ENCODE measurements around the gene CYP24A1.

Gene CYP24A1

DNA sequence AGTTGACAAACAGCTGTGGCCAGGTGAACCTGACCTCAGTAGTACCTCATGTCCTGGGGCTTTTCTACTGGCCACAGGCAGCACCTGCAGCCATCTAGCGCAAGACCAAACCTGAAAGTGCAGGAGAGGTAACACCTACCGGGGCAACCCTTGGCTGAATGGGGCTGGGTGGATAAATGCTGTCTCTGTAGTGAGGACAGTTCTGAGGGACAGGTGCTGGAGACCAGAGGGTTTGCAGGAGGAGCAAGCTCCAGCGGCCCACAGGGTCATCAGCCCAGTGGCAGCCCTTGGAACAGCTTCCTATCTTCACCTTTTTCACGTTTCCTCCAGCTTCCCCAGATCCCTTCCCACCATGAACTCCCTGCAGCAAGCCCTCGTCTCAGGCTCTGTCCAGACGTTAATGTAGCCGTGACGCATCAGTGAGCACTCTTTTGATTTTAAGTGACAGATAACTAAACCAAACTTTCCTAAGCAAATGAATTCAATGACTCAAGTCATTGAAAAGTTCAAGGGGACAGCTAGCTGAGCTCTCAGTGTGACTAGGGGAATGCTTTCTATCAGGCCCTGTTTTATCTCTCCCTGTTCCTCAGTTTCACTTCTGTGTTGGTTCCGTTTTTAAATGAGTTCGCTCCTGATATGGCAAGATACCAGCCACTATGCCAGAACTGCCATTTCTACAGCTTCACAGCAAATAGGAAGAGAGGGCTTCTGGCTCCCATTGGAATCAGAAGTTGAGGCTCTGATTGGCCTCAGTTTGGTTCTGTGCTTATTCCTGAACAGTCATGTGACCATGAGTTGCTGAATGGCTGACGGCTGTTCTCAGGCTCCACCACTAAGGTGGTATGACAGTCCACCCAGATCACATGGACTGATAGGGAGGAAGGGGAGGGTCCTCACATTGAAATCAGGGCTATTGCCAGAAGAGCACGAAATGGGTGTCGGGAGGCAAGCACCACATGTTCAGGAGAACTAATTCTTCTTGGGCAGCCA is 22.0 kb upstream of the CYP24A1 start:
- Mint-ChIP-seq H3K9me3 (no peaks in the 10 kb centered on the region), H3K36me3 (ENCODE audit: low read depth) (no peaks in the 10 kb centered on the region), H3K4me3 (no peak overlapping the region), H3K4me1 (ENCODE audit: low read depth) (no peaks in the 10 kb centered on the region), H3K27me3 (peaks cover 4% of the 10 kb centered on the region), H3K27ac (no peak overlapping the region)

DNA sequence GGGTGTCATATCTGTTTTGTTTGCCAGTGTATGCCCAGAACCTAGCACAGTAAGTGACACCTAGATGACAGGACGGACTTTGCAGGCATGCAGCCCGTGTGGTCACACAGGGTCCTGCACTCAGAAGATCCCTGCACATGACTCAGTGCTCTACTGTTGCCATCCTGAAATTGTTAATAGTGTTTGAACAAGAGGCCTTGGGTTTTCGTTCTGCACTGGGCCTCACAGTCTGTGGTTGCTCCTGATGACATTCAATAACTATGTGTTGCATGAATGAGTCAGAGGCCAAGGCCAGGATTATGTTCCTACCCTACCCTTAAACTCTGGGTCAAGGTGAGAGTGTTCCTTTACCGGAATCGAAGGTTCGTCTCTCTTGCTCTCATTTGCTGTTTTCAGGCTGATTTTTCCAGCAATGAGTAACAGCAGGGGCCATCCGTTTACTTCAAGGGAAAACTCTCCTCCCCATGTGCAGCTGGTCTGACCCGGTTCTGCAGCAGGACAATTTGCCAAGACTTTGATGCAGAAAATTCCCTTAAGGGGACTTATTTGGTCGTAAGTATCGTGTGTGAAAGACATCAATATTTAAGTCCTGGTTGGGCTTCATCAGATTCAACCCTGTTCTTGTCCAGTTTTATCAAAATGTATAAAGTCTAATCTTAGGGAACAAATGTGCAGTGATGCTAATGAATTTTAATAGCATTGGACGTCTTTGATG is 21.1 kb upstream of the CYP24A1 start:
- H3K9me3 Mint-ChIP-seq, result no peaks in the 10 kb centered on the region
- peaks cover 4% of the 10 kb centered on the region for H3K27me3 Mint-ChIP-seq
- H3K36me3 Mint-ChIP-seq (ENCODE audit: low read depth), result no peaks in the 10 kb centered on the region
- no peaks in the 10 kb centered on the region for H3K4me1 Mint-ChIP-seq (ENCODE audit: low read depth)
- H3K27ac Mint-ChIP-seq, result no peak overlapping the region
- H3K4me3 Mint-ChIP-seq, result no peak overlapping the region

DNA sequence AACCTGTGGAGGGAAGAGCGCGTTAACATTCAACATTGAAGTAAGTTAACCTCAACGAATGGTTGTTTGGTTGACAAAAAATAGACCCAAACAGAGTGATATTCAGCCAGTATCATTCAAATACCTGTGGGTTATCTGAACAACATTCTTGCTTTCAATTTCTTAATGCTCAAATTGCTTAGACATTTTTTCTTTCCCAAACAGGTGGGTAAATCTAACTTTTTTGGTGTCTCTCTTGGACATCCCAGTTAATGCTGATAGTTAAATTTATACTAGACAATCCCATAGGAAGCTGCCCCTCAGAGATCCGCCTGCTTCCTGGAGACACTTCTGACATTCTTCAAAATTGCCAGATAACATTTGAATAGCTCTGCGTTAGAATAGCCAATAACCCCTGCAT is 20.0 kb upstream of the CYP24A1 start:
- H3K4me3 Mint-ChIP-seq, result no peak overlapping the region
- H3K9me3 Mint-ChIP-seq, result no peaks in the 10 kb centered on the region

DNA sequence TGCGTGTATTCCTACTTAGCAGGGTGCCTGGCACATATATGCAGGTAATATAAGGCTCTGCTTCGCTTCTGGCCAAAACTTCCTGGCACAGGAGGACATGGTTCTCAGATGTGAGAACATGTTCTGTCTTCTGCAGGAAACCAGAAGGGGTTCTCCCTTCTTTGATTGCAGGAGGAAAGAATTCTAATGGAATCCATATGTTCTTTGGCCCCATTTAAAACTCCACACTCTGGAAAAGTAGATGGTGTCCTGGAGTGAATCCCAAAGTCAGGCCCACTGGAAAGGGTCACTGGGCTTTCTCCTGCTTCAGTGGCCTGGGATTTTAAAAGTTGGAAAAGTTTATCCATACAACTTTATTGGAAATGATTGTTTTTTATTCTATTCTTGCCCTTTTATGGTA is 16.4 kb upstream of the CYP24A1 start:
- Mint-ChIP-seq H3K36me3 (ENCODE audit: low read depth) (no peaks in the 10 kb centered on the region), H3K9me3 (no peaks in the 10 kb centered on the region), H3K4me3 (no peak overlapping the region), H3K4me1 (ENCODE audit: low read depth) (no peaks in the 10 kb centered on the region), H3K27ac (no peak overlapping the region), H3K27me3 (peaks cover 9% of the 10 kb centered on the region)

More for the DNA sequence above, 20.0 kb upstream of the CYP24A1 start:
- H3K27me3 Mint-ChIP-seq, result peaks cover 9% of the 10 kb centered on the region
- H3K27ac Mint-ChIP-seq, result no peak overlapping the region
- no peaks in the 10 kb centered on the region for H3K4me1 Mint-ChIP-seq (ENCODE audit: low read depth)
- H3K36me3 Mint-ChIP-seq (ENCODE audit: low read depth), result no peaks in the 10 kb centered on the region

DNA sequence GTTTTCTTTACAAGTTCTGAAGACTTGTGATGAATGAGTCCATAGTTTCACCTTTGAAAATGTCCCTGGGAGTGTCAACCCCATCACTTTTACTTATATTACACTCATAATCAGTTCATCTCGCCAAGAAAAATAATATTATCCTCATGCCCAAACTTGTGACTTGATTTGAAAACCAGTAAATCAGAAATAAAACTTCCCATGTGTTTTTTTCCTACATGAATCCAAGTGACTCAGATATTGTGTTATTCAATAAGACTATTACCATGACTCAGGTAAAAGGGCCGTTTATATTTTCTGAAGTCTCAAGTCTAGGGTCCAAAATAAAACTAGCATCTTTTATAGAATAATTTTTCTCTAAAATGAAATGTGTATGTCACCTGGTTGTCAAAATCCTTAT is 15.8 kb upstream of the CYP24A1 start:
- Mint-ChIP-seq H3K27ac (no peak overlapping the region), H3K27me3 (peaks cover 9% of the 10 kb centered on the region), H3K4me3 (no peak overlapping the region), H3K9me3 (no peaks in the 10 kb centered on the region), H3K36me3 (ENCODE audit: low read depth) (no peaks in the 10 kb centered on the region), H3K4me1 (ENCODE audit: low read depth) (no peaks in the 10 kb centered on the region)

DNA sequence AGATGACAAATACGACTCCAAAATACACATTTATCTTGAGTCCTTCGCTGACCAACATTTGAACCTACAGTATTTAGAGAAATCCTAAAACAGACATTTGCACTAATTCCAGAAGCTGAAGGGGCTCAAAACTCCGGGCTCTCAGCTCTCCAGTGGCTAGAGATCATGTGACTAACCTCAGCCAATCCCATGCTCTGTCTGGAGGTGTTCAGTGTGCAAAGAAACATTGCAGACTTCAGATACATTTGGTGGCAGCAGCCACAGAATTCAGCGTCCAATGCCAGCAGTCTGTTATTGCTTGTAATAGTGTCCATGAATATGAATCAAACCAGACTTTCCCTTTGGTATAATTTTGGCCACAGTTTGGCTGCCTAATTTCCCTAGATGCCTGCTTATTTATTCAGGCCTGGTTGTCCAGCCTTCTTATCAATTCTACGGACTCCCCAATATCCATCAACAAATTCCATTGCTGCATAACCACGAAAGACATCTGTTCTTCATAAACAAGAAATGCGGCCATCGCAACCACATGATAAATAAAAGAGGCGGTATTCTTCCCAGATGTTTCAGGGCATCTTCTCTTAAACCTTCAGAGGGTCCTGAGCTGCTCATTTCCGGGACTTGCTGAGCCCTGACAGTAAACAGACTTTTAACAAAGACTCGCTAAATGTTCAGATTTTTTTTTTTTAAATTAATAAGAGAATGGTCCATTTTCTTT is 14.5 kb upstream of the CYP24A1 start:
- peaks cover 15% of the 10 kb centered on the region for H3K27me3 Mint-ChIP-seq
- H3K36me3 Mint-ChIP-seq (ENCODE audit: low read depth), result no peaks in the 10 kb centered on the region
- no peak overlapping the region for H3K27ac Mint-ChIP-seq

DNA sequence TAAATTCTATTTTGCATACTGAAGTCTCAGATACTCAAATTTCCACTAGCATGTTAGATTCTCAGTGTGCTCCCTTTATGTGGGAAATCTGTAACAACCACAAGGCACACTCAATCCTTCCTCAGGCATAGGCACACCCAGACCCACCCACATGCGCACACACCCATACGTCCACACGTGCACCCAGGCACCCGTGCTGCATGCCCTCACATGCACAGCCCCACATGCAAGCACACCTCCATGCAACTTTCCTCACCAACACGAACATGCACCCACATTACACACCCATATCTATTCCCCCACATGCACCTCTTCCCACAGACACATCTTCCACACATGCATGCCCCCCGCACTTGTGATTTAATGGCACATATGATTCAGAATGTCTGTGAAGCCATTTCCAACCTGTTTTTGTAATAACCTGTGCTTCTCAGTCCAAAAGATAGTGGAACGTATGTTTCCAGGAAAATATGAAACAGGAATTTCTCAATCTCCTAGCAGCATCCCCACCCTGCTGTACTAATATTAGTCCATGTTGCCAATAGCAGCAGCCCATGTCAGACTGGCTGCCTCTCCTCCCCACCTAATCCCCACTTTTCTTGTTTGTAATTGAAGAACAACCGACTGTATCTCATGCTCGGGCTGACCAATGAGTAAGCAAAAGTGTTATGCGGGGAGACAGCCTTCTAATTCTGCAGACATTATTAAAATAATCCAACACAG is 11.3 kb upstream of the CYP24A1 start:
- H3K27me3 Mint-ChIP-seq, result peaks cover 33% of the 10 kb centered on the region
- no peak overlapping the region for H3K27ac Mint-ChIP-seq
- no peaks in the 10 kb centered on the region for H3K4me1 Mint-ChIP-seq (ENCODE audit: low read depth)
- no peaks in the 10 kb centered on the region for H3K36me3 Mint-ChIP-seq (ENCODE audit: low read depth)
- H3K9me3 Mint-ChIP-seq, result no peaks in the 10 kb centered on the region
- H3K4me3 Mint-ChIP-seq, result no peak overlapping the region

More for the DNA sequence above, 14.5 kb upstream of the CYP24A1 start:
- Mint-ChIP-seq H3K4me3 (no peak overlapping the region), H3K4me1 (ENCODE audit: low read depth) (no peaks in the 10 kb centered on the region), H3K9me3 (no peaks in the 10 kb centered on the region)

DNA sequence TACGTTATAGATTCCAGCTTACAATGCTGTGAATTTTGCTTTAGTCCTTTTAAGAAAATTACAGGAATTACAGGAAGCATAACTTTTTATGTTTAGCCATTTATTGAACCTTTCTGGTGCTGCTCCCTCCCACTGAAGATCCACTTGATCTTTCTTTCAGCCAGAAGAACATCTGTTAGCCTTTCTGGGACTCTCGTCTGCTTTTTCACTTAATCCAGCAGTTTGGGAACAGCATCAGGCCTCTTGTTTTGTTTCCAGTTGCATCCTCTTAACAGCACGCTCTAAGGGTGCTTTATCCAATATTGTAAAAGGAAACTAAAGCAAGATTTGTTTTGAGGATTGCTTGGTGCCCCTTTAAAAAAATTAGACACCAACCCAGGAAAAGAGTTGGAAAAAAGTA is 10.3 kb upstream of the CYP24A1 start:
- Mint-ChIP-seq H3K4me3 (no peak overlapping the region), H3K9me3 (no peaks in the 10 kb centered on the region), H3K27ac (no peak overlapping the region), H3K27me3 (peaks cover 29% of the 10 kb centered on the region), H3K36me3 (ENCODE audit: low read depth) (no peaks in the 10 kb centered on the region), H3K4me1 (ENCODE audit: low read depth) (no peaks in the 10 kb centered on the region)

DNA sequence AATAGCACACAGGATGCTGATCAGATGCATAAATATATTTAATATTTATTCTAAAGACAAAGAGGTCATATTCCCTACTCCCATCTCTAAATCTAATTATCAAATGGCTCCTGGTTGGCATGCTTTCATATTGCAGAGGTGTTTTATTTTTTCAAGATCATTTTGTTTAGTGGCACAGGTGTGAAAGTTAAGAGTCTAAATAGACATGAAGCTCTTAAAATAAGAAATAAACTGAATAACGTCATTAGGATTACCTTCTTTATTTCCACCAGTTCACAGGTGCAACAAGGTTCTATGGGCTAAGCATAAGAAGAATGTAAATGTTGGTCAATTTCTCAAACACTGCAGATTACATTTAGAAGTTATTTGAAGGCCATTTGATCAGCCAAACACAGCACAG is 7.1 kb upstream of the CYP24A1 start:
- H3K4me1 Mint-ChIP-seq (ENCODE audit: low read depth), result no peaks in the 10 kb centered on the region
- no peak overlapping the region for H3K4me3 Mint-ChIP-seq
- peaks cover 45% of the 10 kb centered on the region for H3K27me3 Mint-ChIP-seq
- no peaks in the 10 kb centered on the region for H3K36me3 Mint-ChIP-seq (ENCODE audit: low read depth)
- H3K27ac Mint-ChIP-seq, result no peak overlapping the region
- H3K9me3 Mint-ChIP-seq, result no peaks in the 10 kb centered on the region

DNA sequence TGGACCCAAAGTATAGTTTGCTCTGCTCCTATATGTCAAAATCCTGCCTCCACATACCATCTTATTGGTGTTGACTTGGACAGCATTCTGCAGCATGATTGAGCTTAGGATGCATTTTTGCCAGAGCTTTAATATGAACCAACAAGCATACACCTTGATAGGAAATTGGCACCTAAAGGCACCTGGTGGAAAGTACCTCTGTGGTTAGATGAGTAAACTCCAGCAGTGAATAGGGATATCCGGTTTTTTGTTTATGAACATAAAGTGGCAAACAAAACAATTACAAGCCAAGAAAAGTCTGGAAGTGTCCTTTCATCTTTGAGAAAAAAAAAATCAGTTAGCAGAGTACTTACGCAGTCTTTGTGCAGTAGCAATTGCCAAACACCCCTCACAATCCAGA is 6.2 kb upstream of the CYP24A1 start:
- Mint-ChIP-seq H3K4me1 (ENCODE audit: low read depth) (no peaks in the 10 kb centered on the region), H3K9me3 (no peaks in the 10 kb centered on the region), H3K27me3 (peaks cover 51% of the 10 kb centered on the region), H3K4me3 (no peak overlapping the region), H3K27ac (no peak overlapping the region), H3K36me3 (ENCODE audit: low read depth) (no peaks in the 10 kb centered on the region)

DNA sequence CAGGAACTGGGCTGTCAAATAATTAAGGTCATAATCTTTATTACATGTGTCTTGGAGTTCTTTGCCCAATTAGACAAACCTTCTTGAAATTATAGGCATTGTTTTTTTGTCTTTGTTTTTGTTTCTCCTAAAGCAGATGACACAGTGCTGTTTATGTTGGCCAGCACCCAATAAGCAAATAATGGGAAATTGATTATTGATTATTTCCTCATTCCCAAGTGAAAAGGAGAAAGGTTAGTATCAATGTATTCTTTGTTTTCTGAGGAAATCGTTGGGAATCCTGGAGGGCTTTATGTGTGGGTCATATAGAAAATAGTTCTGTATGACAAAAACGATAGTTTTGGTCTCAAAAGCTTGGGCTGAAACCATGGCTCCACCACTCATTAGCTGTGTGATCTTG is 4.5 kb upstream of the CYP24A1 start:
- H3K27ac Mint-ChIP-seq, result no peak overlapping the region
- H3K27me3 Mint-ChIP-seq, result peaks cover 59% of the 10 kb centered on the region
- H3K4me3 Mint-ChIP-seq, result no peak overlapping the region
- peaks cover 13% of the 10 kb centered on the region for H3K4me1 Mint-ChIP-seq (ENCODE audit: low read depth)
- H3K9me3 Mint-ChIP-seq, result no peaks in the 10 kb centered on the region
- H3K36me3 Mint-ChIP-seq (ENCODE audit: low read depth), result no peaks in the 10 kb centered on the region

DNA sequence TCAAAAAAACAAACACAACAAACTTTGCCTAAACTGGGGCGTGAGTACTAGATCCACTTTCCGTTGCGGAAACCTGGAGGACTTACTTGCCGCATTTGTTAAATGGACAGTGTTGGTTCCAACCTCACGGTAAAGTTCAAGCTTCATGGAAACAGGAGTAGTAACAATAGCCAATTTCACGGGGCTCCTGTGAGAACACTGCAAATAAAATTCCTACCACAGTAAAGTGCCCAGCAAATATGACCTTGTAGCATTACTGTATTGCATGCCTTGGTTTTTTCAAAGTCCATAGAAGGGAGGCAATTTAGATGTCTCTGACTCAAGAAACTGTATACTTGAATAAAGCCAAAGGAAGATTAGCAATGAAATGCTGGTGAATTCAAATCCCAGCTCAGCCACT is 3.6 kb upstream of the CYP24A1 start:
- peaks cover 59% of the 10 kb centered on the region for H3K27me3 Mint-ChIP-seq
- no peak overlapping the region for H3K27ac Mint-ChIP-seq
- H3K4me3 Mint-ChIP-seq, result no peak overlapping the region
- peaks cover 21% of the 10 kb centered on the region for H3K4me1 Mint-ChIP-seq (ENCODE audit: low read depth)
- H3K36me3 Mint-ChIP-seq (ENCODE audit: low read depth), result no peaks in the 10 kb centered on the region
- no peaks in the 10 kb centered on the region for H3K9me3 Mint-ChIP-seq

DNA sequence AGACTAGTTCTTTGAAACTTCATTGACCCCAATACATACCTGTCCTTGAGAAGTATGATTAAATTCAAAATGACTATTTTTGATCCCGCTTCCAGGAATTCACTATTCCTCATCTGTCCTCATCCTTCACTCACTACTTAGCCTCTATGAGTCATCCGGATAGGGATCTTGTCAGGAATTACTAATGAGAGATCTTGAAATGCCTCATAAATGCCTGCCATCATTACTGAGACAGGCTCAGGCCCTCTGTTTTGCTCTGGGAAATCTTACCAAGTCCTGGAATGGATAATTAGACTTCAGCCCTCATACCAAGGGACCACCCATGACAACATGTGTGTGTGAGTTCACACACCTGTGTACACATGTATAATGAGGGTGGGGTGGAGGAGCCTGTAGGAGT is 2.8 kb upstream of the CYP24A1 start:
- Mint-ChIP-seq H3K4me3 (no peak overlapping the region), H3K27me3 (peaks cover 64% of the 10 kb centered on the region), H3K4me1 (ENCODE audit: low read depth) (peaks cover 21% of the 10 kb centered on the region), H3K9me3 (no peaks in the 10 kb centered on the region), H3K36me3 (ENCODE audit: low read depth) (no peaks in the 10 kb centered on the region), H3K27ac (no peak overlapping the region)

DNA sequence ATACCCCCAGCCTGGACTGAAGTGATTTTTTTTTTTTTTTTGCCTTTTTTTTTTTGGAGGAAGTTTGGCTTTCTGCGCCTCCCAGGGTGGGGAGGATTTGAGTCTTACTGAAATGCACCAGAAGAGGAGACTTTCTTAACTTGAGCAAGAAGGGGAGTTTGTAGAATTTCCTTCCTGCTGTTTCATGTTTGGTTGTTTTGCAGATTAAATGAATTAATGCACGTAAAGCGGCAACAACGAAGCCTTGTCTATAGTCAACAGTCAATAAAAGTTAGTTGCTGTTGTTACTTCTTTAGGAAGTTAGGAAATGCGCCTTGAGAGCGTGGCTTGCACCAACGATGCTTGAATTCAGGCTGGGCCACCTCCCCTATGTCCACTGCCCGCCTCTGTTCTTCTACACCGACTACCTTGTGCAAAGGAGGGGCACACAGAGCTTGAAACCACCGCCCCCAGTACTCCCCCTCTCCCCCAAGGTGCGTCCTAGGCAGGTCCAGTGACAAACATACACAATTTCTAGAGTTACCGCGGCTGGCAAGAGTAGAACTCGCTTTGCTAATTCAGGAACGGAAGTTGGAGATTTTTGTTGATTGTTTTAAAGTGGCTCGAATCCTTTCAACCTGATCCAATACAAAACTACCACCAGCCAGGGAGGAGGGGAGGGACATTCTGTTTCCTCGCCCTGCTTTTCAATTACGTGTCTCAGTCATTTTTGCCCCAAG is 830 bp upstream of the CYP24A1 start:
- no peak overlapping the region for H3K27ac Mint-ChIP-seq
- no peaks in the 10 kb centered on the region for H3K9me3 Mint-ChIP-seq
- H3K4me1 Mint-ChIP-seq (ENCODE audit: low read depth), result peaks cover 21% of the 10 kb centered on the region
- no peaks in the 10 kb centered on the region for H3K36me3 Mint-ChIP-seq (ENCODE audit: low read depth)
- H3K4me3 Mint-ChIP-seq, result peak overlapping the region; percentile 18
- peaks cover 73% of the 10 kb centered on the region for H3K27me3 Mint-ChIP-seq
